Dermis microvascular lymphatic vessel endothelial cell (primary cell): ENCODE measurements around the gene COL21A1. TPM values are rescaled to one million over a fixed set of nuclear protein-coding genes. Genes with fewer than 3 reads are reported as not detected.
A peak's percentile ranks its signal among the peaks of the same experiment; 100 is the strongest.

Experiments
- DNase-seq, 2 donors: peaks; one replicate each; pipeline versions ENCODE4 v3.0.0 to v3.0.0-alpha.2; 2010; ENCODE audit warnings: low read depth in 2 of 2
- total RNA-seq: library from RNA; depleted of rRNA; stranded (reverse); fragments of >200 nt; gene quantifications from 2 replicates; pipeline ENCODE4 v1.2.1, GENCODE V29; 2014

Gene COL21A1
- total RNA-seq, 1 donor from 2014 or later, result 1.2 TPM

DNA sequence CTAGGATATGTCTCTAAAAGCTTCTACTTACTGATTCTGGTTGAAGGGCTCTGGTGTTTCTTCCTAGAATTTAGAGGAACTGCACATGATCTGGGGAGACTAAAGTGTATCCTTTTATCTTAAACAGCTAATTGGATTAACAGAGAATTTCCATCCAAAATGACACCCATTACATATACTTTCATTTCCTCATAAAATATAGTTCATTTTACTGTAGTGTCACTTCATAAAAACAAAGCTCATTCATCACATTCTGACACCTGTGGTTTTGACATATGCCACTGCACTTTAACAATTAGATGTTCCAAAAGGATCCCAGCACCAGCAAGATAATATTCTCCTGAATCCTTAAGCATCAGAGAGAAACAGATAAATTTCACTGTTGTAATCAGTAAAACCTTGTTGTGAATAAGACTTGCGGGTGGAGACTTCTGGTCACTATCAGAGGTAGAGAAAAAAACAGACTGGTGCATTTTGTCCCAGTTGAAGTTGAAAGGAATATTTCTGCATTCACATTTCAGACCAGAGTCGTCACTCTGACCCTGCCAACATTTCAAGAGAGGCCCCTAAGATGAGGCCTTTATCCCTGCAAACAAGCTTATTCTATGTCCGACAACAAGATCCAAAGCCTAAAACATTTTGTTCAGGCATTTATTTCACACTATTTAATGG lies 196.7 kb downstream of the COL21A1 start:
- no peak for DNase-seq

DNA sequence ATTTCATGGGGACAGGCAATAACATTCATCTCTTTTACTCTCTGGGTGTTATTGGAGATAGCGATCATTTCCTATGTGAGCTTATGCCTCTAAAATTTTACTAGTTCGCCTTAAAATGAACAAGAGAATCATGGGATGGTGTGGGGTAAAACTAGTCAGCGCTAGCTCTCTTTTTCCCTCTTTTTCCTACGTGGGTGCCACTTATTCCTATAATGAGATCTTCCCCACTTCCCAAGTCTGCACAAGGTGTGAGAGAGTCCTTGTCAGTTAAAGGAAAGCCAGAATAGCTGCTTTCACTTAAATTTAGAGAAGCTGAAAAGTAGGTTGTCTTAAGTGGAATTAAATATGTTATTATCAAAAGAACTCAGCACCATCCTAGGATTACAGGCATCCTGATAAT lies 198.8 kb downstream of the COL21A1 start:
- no peak for DNase-seq

DNA sequence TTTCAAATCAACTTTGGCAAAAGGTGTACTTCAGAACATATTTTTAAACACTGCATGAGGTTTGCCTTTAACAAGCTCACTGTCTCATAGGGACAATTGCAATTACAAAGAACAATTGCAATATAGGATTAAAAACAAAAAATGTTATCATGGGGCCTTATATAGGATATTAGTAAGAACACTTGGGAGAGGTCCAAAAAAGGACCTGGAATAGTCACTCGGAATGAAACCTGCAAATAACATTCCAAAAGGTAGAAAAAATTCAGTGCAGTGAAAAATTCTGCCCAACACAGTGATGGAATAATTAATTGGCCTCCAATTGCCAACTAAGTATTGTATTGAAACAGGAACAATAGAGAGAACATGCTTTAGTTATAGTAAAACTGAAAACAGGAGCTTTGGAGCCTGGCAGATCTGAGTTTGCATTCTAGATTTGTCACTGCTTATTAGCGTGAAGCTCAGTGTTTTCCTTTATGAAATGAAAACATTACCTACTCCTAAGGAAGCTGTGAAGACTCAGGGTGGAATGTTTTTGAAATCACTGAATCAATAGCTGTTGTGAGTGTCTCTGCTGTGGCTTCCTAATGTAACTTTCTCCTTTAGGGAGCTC lies 199.3 kb downstream of the COL21A1 start:
- peak in 1 of 2 donors; percentile 70 for DNase-seq

DNA sequence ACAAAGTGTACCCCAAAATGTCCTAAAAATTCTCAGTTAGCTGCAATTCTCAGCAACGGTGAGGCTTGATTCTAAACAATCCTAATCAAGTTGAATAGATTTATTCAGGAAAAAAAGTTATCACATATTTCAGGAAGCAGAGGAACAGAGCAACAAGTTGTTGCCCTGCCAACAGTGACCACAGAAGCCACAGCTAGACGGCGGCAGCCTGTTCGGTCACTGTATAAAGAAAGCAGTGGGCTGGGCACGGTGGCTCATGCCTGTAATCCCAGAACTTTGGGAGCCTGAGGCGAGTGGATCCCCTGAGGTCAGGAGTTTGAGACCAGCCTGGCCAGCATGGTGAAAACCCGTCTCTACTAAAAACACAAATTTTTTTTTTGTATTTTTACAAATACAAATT lies 200.8 kb downstream of the COL21A1 start:
- DNase-seq, result peak; percentile 92 to 95

DNA sequence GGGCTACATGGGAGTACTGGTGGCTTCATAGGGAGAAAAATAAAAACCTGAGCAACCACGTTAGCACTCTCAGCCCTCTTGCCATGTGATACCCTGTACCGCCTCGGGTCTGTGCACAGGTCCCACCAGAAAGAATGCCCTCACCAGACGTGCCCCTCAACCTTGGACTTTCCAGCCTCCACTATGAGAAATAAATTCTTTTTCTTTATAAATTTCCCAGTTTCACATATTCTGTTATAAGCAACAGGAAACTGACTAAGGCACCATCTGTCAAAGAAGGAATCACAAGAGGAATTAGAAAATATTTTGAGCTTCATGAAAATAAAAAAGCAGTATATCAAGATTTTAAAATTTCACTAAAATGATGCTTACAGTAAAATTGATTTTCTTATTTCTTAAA lies 203.6 kb downstream of the COL21A1 start:
- DNase-seq, result peak in 1 of 2 donors; percentile 75

DNA sequence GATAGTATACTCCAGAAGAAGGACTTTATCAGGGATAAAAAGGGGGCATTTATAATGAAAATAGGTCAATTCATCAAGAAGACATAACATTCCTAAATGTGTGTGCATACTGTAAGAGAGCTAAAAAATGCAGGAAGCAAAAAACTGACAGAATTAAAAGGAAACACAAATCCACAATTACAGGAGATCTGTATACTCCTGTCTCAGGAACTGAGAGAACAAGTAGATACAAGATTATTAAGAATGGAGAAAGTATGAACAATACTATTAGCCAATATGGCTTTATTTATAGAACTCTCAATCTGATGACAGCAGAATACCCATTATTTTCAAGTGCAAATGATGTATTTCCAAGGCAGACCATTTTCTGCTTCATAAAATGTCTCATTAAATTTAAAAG lies 204.3 kb downstream of the COL21A1 start:
- DNase-seq, result no peak

DNA sequence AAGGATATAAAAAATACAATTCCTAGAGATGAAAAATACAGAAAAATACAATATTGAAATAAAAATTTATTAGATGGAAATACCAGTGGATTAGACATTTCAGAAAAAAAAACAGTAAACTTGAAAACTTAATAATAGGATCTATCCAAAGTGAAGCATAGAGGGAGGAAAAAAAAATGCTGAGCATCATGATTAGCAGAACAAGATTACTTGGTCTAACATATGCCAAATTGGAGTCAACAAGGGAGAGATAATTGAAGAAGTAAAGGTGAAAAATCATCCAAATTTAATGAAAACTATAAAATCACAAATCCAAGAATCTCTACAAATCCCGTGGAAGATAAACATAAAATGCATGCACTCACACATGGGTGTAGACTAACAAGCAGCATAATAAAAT lies 205.8 kb downstream of the COL21A1 start:
- DNase-seq, result no peak

DNA sequence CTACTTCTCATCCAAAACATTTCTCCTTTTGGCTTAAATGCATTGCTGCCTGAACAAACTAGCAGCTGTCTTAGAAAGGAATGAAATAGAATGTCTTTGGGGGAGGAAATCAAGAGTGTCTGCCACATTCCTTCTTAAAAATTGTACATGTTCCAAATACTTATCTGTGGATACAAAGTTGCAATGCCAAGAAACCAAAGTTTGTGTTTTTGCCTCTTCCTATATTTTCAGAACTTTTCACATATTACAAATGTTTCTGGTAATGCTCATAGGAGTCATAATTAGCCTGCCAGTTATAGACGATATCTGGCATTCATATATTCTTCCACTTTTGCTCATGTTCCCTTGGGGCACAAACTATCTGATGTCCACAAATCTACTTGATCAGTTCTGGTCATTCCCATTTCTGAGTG lies 206.5 kb downstream of the COL21A1 start:
- DNase-seq, result no peak

DNA sequence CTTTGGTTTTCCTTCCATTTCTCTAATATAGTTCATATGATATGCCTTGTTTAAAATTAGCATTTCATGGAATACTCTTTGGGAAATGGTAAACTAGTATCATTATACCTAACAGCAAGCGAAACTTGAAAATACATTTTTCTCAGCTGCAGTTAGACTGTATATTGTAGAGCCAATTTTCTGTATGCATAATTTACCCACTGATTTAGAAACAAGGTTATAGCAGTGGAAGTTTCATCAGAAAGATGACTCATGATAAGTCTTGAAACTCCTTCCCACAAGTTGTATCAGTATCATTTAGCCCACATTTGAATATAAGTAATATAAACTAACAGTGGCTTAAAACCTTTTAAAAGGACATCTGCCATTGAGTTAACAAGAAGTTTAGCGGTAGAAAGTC lies 207.2 kb downstream of the COL21A1 start:
- DNase-seq, result no peak

DNA sequence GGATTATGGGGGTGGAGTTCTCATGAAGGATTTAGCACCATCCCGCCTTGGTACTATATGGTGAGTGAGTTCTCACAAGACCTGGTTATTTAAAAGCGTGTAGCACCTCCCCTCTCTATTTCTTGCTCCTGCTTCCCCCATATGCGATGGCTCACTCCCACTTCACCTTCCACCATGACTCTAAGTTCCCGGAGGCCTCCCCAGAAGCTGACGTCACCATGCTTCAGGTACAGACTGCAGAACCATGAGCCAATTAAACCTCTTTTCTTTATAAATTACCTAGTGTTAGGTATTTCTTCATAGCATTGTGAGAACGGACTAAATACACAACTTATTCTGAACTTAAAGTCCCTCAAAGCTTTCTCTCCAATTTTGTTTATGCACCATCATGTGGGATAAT lies 208.6 kb downstream of the COL21A1 start:
- DNase-seq, result no peak

DNA sequence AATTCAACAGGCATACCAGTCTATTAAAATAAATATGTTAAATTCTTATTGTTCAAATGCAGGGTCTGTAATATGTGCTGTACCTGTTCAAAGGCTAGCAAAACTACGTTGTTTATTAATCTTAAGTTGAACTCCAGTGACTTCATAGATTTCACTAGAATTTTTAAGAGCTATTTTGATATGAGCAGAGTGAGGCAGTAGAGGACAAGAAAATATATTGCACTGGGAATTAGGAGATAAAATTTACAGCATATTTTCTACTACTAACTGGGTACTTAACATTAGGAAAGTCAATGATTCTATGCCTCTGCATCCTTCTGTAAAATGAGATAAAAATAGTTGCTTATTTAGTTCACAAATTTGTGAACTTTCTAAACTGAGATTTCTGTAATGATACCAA lies 209.8 kb downstream of the COL21A1 start:
- DNase-seq, result no peak

DNA sequence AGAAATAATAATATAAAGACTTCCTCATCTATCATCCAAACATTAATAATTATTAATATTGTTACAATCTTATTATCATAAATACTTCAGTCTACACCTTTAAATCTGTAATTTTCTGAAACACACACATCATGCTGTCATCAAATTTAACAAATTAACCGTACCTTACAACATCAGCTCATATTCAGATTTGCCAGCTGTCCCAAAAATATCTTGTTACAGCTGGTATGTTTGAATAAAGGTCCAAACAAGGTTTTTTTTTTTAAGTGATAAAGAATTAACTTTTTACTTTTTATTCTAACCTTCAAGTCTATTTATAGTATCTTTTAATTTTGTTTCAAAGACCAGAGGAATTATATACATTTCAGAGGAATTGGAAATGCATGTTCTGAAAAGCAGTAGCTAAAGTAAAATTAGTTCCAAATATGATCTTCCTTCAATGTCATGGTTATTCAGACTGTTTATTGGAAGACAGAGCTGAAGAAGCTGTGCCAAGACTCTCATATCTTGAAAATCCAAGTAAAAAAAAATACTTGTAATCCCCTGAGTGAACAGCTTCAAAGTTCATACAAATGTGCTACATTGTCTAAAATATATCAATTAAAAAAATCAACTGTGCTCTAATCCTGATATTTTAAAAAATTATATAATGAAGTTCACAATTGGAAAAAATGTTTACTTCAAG lies 210.3 kb downstream of the COL21A1 start:
- DNase-seq, result no peak

DNA sequence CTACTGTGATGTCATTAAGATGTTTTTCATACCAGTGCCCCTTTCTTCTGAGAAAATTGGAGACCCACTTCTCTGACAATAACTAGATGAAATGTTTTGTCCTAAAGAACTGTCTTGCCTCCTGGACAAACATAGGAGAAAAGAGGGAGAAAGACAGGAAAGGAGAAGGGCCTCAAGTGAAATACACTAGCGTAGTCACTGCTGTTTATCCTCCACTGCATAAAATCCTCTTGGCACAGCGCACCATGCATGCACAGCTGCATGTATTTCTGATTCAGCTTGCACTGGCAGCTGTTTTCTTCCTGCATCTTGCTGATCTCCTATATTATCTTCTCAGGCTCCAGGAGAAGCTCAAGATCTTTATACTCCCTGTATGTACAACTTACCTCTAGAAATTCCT lies 214.0 kb downstream of the COL21A1 start:
- no peak for DNase-seq

DNA sequence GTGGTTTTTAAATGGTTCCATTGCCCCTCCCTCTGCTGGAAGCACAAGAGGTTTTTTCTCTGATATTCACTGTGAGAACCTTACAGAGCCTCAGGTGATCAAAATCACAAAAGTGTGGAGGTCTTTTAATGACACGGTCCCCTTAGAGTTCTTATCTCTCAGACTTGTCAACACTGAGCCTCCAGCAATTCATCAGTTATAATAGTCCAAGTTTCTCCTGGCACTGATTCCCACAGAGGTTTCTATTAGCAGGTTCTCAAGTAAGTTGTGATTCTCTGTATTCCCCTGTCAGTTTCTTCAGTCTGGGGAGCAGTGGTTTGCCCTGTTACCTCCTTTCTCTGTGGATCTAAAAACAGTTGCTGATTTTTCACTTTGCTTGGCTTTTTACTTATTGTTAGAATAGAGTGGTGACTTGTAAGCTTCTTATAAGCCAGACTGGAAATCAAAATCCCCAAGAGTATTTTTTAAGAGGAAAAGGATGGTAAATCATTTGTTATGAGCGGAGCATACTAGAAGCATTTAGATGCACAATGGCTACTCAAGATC lies 214.6 kb downstream of the COL21A1 start:
- no peak for DNase-seq

DNA sequence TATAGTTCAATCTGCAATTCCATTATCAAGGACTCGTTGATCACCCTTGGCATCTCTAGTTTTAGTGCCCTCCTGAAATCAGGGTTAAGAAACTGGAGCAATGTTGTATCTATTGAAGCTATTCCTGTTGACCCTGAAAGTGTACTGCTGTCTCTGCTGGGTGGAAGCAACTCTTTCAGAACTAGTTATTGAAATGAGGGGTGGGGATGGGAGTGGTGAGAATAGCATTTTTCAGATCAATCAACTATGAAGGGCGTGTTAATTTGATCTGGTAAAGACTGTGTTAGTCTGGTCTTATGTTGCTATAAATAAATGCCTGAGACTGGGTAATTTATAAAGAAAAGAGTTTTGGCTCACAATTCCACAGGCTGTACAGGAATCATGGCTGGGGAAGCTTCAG lies 219.5 kb downstream of the COL21A1 start:
- no peak for DNase-seq

DNA sequence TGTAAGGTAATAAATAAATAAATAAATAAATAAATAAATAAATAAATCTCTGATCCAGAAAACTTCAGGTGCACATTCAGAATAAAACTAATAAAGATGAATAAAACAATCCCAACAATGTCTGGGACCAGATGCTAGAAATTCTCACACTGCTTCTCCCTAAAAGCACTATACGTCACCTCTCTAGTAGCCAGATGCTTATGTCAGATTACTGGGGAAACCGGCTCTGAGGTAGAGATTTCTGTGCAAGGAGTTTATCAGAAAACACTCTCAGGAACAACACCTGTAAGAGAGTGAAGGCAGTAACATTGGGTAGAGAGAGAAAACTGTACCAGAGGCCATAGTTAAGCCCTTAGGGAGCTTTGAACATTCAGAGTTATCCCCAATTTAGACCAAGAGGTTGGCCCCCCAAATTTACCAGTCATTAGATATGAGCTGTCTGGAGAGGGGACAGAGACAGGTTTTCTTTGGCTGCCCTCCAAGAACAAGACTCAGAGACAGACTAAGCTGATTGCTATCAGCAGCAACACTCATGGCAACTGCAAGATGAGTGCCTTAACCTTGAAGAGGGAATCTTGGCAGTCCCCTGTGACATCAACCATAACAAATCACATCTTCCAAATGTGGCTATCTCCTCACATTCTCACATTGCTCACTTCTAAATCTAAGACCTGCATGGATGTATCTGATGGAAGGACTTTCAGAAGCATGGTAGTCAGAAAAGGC lies 220.8 kb downstream of the COL21A1 start:
- DNase-seq, result peak in 1 of 2 donors; percentile 75

DNA sequence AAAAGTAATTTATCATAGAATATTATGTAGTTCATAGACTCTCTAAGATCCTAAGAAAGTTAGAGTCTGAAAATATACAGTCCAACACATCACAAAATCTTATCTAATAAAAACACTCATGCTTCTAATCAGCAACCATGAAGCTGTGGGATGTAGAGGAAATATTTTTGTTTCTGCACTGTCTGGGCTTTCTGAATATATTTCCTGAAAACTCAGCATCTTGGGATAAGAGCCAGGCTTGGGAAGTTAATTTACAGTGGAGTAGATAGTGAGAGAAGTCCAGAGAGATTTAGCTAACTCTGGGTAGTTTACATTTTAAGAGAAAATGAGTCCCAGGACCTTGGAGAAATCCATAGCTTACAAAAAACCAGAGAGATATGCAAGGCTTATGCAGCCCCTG lies 221.6 kb downstream of the COL21A1 start:
- DNase-seq, result peak in 1 of 2 donors; percentile 89

DNA sequence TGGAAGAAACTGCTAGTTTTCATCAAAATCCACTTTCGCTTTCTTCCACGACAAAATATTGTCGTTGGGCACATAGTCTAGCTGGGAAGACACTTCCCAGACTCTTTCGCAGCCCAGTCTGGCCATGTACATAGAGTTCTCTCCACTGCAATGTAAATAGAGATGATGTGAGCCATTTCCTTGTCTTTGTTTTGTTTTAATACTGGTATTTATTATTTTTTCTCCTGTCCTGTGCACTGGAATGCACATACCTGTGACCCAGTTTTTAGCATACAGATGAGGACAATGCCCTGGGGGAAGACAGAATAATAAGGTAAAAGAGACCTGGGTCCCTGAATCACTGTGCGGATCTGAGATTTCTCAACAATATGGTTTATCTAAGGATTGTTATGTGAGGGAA lies 222.4 kb downstream of the COL21A1 start:
- DNase-seq, result peak; percentile 28 to 83

DNA sequence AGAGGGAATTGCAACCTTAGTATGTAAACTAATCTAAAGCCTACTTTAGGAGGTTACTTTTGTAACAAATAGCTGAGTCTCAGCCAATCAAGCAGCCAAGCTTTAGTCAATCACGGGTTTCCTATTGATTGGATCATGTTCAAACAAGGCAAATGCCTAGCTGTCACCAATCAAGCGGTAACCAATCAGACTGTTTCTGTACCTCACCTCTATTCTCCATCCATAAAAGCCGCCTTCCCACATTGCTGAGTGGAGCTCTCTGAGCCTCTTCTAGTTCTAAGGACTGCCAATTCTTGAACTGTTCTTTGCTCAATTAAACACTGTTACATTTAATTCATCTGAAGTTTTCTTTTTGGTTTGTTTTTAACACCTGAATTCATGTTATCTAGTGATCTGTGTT lies 223.6 kb downstream of the COL21A1 start:
- DNase-seq, result no peak

DNA sequence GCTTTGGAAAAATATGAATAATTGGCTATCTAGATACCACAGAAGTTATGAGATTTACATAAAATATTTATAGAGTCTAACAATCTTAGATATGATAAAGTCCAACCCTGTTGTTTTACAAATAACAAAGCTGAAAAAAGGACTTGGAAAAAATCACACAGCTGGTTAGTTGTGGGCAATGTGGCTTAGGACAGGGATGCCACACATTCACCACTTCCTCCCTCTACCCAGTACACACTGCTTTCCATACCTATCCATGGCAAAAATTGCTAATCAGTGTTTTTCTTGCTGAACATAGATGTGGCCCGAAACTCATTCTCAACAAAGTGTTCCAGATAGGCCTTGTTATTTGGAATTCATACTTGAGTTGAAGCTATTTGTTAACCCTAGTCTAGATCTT lies 224.7 kb downstream of the COL21A1 start:
- DNase-seq, result no peak

DNA sequence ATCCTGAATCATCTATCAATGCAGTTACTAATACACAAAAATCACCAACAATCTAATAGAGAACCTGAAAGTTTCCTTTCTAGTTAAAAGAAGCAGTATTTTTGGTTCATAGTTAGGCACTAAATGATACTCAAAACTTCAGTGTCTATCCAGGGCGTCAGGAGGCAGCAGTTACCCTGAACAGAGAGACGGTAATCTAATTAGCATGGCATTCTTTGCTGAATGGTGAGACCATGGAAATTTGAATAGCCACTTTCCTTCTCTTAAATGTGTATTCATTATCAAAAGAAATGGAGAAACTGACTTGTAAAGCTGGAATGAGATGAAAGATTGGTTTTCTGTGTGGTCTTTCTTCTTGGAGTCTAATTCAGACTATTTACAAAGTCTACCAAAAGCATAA lies 225.4 kb downstream of the COL21A1 start:
- no peak for DNase-seq

DNA sequence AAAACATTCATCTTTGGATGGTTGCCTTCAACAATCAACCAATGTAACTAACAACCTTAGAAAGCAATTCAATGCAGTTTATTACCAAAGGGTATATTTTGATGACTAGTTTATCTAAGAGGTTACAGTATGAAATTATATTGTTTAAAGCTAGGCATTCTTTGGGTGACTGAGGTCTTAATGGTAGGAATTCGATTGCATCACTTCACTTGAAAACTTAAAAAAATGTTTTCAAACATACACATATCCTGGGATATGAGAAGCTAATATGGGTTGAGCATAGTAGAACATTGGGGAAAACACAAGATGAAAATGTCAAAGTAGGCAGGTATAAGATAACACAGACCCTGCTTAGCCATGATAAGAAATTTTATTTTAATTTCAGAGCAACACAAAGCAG lies 227.4 kb downstream of the COL21A1 start:
- no peak for DNase-seq
